ENCODE data around the gene PURA. TPM values are rescaled to one million over a fixed set of nuclear protein-coding genes. Genes with fewer than 3 reads are reported as not detected.

PURA gene
- total RNA-seq, 4 donors from 2014 or later, result 37.4 to 60.5 (median 44.7) TPM

DNA sequence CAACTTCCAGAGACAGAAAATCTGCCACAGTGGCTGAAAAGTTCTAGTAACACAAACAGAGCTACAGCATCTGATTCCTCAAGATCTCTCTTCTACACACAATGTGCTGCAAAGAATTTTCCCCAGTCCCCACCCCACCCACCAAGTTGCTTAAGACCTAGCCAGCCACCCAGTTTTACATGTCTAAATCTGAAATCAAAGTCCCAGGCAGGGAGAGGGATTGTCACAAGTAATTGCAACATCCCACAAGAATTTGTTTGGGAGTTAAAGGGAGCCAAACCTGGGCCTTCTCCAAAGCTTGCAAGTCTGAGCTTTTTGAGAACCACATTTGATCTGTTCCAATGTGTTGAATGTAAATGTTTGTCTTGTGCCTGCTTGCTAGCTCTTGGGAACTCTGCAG lies 27.3 kb downstream of the PURA start:
- H3K36me3 ChIP-seq, result no peaks in the 10 kb centered on the region
- H3K27me3 ChIP-seq, result no peaks in the 10 kb centered on the region
- intact Hi-C loops (cut with DNase I), result no loop called here
- peak; percentile 64 to 75 for DNase-seq
- TF ChIP-seq, protein P1, sequence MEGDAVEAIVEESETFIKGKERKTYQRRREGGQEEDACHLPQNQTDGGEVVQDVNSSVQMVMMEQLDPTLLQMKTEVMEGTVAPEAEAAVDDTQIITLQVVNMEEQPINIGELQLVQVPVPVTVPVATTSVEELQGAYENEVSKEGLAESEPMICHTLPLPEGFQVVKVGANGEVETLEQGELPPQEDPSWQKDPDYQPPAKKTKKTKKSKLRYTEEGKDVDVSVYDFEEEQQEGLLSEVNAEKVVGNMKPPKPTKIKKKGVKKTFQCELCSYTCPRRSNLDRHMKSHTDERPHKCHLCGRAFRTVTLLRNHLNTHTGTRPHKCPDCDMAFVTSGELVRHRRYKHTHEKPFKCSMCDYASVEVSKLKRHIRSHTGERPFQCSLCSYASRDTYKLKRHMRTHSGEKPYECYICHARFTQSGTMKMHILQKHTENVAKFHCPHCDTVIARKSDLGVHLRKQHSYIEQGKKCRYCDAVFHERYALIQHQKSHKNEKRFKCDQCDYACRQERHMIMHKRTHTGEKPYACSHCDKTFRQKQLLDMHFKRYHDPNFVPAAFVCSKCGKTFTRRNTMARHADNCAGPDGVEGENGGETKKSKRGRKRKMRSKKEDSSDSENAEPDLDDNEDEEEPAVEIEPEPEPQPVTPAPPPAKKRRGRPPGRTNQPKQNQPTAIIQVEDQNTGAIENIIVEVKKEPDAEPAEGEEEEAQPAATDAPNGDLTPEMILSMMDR (IDR thresholded peaks at IDR 0.05), result no peak
- no peak for TF ChIP-seq POLR2A (IDR thresholded peaks at IDR 0.05)
- H3K4me1 ChIP-seq, result peaks cover 30 to 55% of the 10 kb centered on the region in 2 donors
- H3K9me3 ChIP-seq, result no peaks in the 10 kb centered on the region
- H3K27ac ChIP-seq, result peak overlapping the region; percentile 69 to 75 (median 70)
- no peak overlapping the region for H3K4me3 ChIP-seq (replicated peaks in 1 of 3)

DNA sequence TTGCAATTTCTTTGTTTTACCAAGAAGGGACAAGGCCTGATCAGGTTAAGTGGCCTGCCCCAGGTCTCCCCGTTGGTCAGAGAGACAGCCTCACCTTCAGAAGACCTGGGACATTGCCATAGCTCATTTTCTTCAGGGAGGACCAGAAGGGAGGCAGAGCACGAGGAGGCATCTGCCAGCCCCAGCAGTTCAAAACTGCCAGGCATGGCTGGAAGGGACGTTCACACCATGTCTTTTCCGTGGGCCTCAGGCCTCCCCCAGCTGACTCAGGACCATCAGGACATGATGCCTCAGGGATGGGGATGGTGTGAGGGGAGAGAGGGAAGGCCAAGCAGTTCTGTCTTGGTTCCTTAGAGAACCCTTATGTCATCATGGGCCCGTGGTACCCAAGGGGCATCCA lies 28.3 kb downstream of the PURA start:
- H3K27me3 ChIP-seq, result no peaks in the 10 kb centered on the region
- intact Hi-C loops (cut with DNase I), result no loop called here
- H3K36me3 ChIP-seq, result no peaks in the 10 kb centered on the region
- peaks cover 31 to 50% of the 10 kb centered on the region in 2 donors for H3K4me1 ChIP-seq
- no peak for TF ChIP-seq POLR2A (IDR thresholded peaks at IDR 0.05)
- TF ChIP-seq, protein P1 (IDR thresholded peaks at IDR 0.05), result no peak
- 78 to 89% methylated on average over 5 of the region's 5 CpGs for WGBS, 2 donors
- no peaks in the 10 kb centered on the region for H3K9me3 ChIP-seq
- H3K4me3 ChIP-seq (replicated peaks in 1 of 3), result no peak overlapping the region
- peak overlapping the region in 2 of 3 donors; percentile 69 to 75 for H3K27ac ChIP-seq
- DNase-seq, result no peak

DNA sequence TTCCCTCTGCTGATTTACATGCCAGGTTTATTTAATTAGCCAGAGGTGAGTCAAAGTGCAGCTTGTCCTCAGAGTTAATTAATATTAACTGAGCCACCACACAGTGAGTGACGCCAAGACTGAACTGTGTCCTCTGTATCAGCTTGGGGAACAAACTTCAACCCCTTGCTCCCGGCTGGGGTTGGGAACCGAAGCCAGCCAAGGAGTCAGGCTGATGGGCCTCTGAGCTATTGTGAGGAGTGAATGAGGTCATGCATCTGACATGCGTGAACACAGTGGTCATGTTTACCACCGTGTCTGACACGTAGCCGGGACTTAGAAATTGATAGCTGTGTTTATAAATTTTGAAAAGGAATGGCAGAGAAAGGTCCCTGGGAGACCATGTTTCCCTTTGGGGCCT lies 28.9 kb downstream of the PURA start:
- peaks cover 31 to 44% of the 10 kb centered on the region in 2 donors for H3K4me1 ChIP-seq
- intact Hi-C loops (cut with DNase I), result no loop called here
- no peaks in the 10 kb centered on the region for H3K27me3 ChIP-seq
- DNase-seq, result no peak
- TF ChIP-seq, protein P1 (IDR thresholded peaks at IDR 0.05), result no peak
- TF ChIP-seq POLR2A (IDR thresholded peaks at IDR 0.05), result no peak
- H3K9me3 ChIP-seq, result no peaks in the 10 kb centered on the region
- H3K36me3 ChIP-seq, result no peaks in the 10 kb centered on the region
- H3K27ac ChIP-seq, result peak overlapping the region in 2 of 3 donors; percentile 69 to 75
- 92 to 94% methylated on average over 5 to 7 of the region's 7 CpGs for WGBS, 2 donors
- H3K4me3 ChIP-seq (replicated peaks in 1 of 3), result no peak overlapping the region

DNA sequence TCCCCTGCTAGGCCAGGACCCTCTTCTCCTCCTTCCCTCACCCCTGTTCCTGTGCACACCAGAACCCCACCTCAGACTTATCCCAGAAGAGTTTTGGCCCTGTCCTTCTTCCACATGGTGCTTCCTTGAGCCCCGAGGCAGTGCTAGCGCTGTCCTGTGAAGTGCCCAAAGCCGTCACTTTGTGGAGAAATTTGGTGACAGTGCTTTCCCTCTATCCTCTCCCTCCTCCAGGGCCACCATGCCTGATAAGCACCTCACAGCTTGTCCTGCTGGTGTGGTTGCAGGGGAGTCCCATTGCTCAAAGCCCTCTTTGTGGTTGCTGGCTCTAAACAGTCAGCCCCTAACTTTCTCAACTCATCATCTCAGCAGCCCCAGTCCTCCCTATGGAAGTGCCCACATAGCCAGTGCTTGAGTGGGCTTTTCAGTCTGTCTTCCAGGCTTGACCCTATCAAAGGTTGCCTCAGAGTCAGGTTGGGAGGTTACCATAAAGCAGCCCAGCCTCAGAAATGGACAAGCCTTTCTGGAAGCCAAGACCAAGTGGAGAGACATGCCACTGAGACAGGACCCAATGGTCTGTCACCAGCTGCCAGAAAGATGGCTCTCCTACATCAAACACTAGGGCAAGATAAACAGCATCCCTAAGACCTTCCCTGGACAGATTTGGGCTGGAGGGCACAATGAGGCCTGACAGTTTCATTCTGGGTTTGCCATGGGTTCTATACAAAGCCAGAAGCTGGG lies 29.8 kb downstream of the PURA start:
- Histone ChIP-seq H3K27ac (no peak overlapping the region), H3K27me3 (no peaks in the 10 kb centered on the region), H3K4me1 (peaks cover 31 to 43% of the 10 kb centered on the region in 2 donors), H3K4me3 (replicated peaks in 1 of 3) (no peak overlapping the region), H3K36me3 (no peaks in the 10 kb centered on the region), H3K9me3 (no peaks in the 10 kb centered on the region)
- WGBS, 2 donors, result 95 to 98% methylated on average over 3 of the region's 3 CpGs
- TF ChIP-seq, protein P1 (IDR thresholded peaks at IDR 0.05), result no peak
- no peak for TF ChIP-seq POLR2A (IDR thresholded peaks at IDR 0.05)
- no peak for DNase-seq
- intact Hi-C loops (cut with DNase I), result no loop called here

DNA sequence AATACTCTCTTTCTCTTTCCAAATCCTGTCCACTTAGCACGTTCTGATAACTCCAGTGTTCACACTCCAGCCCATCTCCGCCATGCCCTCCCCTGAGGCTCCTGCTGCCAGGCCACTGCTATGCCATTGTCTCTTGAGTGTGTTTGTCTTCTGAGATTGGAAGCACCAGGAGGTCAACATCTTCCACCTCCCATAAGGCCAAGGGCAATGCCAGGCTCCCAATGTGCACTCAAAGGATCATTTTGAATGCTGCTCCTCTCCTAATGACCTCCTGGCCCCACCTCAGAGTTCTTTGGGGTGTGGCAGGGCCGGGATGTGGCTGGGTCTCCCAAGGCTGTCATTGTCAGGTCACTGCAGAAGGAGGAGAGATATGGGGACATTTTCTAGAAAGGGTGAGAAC lies 31.3 kb downstream of the PURA start:
- Histone ChIP-seq H3K36me3 (no peaks in the 10 kb centered on the region), H3K4me1 (peaks cover 28 to 37% of the 10 kb centered on the region in 2 donors), H3K27ac (no peak overlapping the region), H3K27me3 (no peaks in the 10 kb centered on the region), H3K4me3 (replicated peaks in 1 of 3) (no peak overlapping the region), H3K9me3 (no peaks in the 10 kb centered on the region)
- intact Hi-C loops (cut with DNase I), result loop anchor here (5.0 kb wide), 1 partner anchor 33 kb away; the partner anchor contains the start of gene PURA
- TF ChIP-seq, protein P1 (IDR thresholded peaks at IDR 0.05), result no peak
- no peak for TF ChIP-seq POLR2A (IDR thresholded peaks at IDR 0.05)
- 78 to 86% methylated on average over 3 of the region's 3 CpGs for WGBS, 2 donors
- DNase-seq, result no peak

All from thyroid gland (tissue), 4 donors.